Activated CD4-positive, alpha-beta T cell treated with anti-CD3 and anti-CD28 coated beads, Interleukin-2, Interleukin-6, amounts not matched to agents 100 ng/mL and 50 ng/mL, durations not matched to agents 16 hours and 8 hours (primary cell): ENCODE data around the gene MYL4.
"Not testable (repeated sequence)": the region's sequence is repeated elsewhere in the genome, so short reads cannot be mapped to it uniquely, and the experiment has no call there.

Experiments
- DNase-seq: peaks from one replicate; pipeline ENCODE4 v3.0.0-alpha.2; 2020

Gene MYL4

DNA sequence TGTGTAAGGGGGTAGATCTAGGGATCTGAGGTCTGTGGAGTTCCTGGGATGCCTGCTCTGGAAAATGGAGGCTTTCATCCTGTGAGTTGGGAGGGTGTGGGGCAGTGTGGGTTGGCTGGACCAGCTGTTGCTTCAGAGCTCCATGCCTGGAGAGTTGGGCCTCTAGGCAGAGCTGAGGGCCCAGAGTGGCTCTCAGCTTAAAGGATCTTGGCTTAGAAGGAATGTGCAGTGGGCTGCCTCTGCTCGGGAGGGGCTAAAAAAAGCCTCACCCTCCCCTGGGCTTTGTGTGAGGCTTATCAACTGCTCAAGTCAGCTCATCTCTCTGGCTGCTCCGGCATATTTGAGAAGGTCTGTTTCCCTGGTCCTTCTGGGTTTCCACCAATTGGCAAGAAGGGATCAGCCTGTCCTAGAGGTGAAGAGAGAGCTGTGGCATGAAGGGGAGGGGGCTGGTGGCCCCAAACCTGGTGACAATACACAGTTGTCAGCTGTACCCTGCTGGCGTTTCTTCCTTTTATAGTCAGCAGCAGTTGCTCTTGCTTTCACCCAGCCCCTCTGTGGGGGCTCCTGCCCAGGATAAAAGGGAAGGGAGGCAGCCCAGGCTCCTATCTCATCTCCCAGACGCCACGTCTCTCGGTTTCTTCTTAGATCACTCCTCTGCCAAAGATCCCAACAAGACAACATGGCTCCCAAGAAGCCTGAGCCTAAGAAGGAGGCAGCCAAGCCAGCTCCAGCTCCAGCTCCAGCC lies at the start of gene MYL4:
Gene MYL4 (plus strand): TSS at position 605 of the 745 bp plus-strand sequence. CDS start 75 bp downstream, at position 680.
- DNase-seq = no peak

DNA sequence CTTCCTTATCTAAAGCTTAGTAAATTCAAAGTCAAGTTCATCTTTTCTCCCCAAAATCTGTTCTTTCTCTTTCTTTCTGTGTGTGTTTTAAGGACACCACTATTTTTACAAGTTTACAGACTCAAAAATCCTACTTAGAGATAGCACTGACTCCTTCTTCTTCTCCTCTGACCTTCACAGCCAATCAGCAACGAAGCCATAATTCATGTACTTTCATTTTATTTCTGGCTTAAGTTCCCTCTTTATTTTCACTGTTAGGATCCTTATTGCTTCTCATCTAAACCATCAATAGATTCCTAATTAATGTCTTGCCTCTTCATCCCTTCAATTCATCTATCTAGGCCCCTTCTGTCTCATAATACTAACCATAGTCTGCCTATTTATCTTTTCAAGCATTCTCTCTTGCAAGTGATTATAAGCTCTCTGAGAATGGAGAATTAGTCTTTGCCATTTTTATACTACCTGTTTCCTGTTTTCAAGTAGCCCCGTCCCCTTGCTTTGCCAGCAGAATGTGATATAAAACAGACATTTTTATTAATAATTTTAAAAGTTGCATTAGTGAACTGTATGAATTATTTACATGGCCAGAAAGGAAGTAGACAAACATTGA lies 47.0 kb upstream of the MYL4 start:
- no peak for DNase-seq

DNA sequence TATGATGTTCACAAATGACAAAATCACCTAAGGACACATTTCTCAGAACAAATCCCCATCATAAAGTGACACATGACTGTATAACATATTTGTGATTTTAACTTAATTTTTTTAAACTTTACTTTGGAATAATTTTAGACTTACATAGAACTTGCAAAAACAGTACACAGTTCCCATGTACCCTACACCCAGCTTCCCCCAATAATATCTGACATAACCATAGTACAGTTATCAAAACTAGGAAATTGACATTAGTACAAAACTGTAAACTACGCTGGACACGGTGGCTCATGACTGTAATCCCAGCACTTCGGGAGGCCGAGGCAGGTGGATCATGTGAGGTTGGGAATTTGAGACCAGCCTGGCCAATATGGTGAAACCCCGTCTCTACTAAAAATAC lies 44.9 kb upstream of the MYL4 start:
- DNase-seq = no peak

DNA sequence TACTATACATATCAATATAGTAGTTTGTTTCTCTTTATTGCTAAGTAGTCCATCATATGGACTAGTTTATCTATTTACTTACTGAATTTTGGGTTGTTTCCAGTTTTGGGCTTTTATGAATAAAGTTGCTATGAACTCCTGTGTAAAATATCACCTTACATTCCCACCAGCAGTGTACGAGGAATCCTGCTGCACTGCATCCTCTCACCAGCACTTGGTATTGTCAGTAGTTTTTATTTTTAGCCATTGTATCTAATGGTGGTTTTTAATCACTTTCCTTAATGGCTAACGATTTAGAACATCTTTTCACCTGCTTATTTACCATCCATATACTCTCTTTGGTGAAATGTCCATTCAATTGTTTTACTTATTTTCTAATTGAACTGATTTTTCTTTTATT lies 44.0 kb upstream of the MYL4 start:
- DNase-seq = no peak

DNA sequence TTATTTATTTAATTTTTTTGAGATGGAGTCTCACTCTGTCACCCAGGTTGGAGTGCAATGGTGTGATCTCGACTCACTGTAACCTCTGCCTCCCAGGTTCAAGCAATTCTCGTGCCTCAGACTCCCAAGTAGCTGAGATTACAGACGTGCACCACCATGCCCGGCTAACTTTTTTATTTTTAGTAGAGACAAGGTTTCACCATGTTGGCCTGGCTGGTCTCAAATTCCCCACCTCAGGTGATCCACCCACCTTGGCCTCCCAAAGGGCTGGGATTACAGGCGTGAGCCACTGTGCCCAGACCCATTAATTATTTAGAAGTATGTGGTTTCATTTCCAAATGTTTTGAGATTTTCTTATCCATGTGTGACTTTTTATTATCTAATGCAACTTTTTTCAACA lies 42.3 kb upstream of the MYL4 start:
- DNase-seq = not testable (repeated sequence)

DNA sequence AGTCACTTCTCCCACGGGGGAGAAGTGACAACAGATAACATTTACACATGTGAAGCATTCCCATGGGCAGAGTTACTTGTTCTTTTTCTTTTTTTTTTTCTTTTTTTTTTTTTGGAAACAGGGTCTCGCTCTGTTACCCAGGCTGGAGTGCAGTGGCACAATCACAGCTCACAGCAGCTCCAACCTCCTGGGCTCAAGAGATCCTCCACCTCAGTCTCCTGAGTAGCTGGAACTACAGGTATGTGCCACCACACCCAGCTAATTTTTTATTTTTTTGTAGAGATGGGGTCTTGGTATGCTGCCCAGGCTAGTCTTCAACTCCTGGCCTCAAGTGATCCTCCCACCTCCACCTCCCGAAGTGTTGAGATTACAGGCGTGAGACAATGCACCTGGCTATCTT lies 40.3 kb upstream of the MYL4 start:
- DNase-seq = not testable (repeated sequence)

DNA sequence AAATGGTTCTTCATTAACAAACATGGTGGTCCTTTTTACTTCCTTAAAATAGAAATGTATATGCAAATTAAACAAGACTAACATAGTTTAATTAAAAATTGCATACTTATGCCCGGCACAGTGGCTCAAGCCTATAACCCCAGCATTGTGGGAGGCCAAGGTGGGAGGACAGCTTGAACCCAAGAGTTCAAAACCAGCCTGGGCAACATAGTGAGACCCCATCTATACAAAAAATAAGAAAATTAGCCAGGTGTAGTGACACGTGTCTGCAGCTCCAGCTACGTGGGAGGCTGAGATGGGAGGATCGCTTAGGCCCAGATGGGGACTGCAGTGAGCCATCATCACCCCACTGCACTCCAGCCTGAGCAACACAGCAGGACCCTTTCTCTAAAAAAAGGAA lies 38.4 kb upstream of the MYL4 start:
- DNase-seq = no peak

DNA sequence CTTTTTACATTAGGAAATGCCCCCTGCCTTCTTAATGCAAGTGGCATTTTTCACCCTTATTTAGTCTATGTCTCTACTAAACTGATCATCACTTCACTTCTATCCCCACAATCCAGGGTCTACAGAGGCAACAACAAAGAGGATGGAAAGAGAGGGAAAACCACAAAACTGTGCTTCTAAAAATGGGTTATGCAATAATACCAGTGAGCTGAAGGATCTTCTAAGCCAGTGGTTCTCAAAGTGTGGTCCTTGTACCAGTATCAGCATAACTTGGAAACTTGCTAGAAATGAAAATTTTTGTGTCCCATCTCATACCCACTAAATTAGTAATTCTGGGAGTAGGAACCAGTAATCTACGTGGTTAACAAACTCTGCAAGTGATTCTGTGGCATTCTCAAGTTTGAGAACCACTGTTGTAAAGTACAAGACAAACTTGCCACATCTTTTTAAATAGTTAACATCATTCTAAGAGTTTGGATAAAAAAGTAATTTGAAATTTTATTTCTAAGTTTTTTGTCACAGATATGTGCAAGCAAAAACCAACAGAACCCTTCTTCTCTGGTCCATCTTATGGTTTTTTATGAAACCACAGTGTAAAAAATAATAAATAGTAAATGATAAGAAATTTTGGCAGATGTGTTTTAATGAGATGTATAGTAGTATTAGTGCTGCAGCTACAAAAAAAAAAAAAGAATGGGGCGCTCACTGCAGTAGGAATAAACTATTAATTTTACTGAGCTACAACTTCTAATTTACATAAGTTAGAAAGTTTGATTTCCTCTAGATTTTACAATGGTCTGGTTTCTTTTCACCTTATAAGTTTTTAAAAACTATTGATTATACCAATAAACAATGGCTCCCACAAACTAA lies 36.2 kb upstream of the MYL4 start:
- DNase-seq = peak; percentile 20

DNA sequence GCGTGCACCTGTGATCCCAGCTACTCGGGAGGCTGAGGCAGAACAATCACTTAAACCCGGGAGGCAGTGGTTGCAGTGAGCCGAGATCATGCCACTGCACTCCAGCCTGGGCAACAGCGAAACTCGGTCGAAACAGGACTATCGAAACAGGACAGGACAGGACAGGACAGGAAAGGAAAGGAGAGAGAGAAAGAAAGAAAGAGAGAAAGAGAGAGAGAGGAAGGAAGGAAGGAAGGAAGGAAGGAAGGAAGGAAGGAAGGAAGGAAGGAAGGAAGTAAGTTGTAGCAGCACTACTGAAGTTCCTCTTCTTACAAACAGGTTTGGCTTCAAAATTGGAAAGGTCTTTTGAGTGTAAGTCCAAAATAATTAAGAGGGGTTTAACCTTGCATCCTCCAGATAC lies 34.3 kb upstream of the MYL4 start:
- DNase-seq = not testable (repeated sequence)

DNA sequence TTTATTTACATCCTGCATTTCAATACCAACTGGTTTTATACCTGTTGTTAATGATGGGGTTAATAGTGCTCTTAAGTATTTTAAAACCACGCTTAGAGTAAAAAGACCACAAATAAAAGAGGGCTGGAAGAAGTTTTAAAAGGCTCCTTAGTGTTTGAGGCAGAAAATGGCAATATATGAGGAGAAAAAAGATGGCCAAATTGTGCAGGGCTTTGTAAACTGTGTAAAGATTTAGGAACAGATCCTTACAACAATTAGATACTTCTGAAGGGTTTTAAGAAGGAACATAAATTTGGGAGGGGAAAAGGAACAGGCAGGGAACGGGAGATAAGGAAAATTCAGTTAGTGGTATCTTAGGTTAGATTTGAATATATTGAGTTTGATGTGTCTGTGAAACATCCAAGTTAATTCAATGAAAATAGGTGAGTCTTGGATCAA lies 32.7 kb upstream of the MYL4 start:
- no peak for DNase-seq

DNA sequence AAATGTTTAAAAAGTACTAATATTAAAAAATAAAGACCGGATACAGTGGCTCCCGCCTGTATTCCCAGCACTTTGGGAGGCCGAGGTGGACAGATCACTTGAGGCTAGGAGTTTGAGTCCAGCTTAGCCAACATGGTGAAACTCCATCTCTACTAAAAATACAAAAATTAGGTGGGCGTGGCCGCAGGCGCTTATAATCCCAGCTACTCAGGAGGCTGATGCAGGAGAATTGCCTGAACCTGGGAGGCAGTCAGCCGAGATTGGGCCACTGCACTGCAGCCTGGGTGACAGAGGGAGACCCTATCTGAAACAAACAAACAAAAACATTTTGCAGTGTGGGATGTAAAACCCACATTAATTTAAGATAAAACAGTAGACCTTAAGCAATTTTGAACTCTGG lies 31.9 kb upstream of the MYL4 start:
- no peak for DNase-seq

DNA sequence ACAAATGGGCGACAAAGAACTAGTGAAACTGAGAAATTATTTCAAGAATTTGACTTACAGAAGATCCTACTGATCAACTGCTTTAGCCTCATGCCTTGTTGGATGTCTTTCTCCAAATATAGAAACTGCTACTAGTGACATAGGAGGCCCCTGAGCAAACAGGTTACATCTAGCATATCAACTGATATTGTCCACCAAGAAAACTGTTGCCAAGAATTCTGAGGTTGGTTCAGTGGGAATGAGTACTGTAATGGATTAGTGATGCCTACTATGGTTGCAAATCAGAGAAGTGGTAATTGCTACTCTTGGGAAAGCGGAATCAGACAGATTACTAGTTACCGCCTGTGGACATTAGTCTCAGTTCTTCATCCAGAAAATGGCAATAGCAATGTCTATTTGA lies 30.0 kb upstream of the MYL4 start:
- DNase-seq = no peak

DNA sequence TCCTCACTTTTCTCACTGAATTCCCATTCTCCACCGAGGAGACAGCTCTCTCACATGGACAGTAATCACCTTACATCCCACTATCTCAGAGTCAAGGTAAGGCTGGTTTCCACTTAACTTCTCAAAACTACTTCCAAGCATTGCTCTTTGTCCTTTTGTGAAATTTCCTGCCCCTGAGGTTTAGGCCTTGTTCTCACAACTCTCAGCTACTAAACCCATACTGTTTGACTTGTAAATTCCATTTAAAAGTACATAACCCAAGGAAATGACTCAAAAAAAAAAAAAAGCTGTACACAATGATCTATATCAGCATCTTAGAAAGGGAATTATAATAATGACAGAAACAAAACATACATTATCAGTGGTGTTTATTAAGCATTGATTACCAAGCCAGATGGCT lies 28.8 kb upstream of the MYL4 start:
- no peak for DNase-seq

DNA sequence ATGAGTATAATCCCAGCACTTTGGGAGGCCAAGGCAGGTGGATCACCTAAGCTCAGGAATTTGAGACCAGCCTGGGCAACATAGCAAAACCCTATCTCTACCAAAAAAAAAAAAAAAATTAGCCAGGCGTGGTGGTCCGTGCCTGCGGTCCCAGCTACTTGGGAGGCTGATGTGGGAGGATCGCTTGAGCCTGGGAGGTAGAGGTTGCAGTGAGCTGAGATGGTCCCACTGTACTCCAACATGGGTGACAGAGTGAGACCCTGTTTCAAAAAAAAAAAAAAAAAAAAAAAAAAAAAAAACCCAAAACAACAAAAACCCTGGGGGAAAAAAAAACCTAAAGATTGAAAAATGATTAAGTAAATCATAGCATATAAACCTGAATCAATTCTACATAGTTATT lies 28.2 kb upstream of the MYL4 start:
- not testable (repeated sequence) for DNase-seq

DNA sequence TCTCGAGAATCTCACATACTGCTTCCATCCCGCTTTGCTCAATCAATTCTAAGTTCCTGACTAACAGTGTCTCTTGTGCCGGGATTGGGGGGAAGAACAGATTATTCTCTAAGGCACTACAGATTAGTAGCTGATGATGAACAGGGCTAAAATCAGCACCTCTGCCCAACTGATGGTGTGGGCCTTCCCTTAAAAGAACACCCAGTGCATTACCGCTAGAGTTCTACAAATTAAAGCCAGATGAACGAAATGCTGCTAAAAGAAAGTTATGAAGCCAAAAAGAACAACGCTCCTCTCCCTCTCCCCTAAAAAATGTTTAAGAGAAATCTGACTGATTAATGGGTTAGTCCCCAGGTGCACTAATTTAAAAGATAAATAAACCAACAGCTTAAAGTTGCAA lies 24.5 kb upstream of the MYL4 start:
- DNase-seq = no peak

DNA sequence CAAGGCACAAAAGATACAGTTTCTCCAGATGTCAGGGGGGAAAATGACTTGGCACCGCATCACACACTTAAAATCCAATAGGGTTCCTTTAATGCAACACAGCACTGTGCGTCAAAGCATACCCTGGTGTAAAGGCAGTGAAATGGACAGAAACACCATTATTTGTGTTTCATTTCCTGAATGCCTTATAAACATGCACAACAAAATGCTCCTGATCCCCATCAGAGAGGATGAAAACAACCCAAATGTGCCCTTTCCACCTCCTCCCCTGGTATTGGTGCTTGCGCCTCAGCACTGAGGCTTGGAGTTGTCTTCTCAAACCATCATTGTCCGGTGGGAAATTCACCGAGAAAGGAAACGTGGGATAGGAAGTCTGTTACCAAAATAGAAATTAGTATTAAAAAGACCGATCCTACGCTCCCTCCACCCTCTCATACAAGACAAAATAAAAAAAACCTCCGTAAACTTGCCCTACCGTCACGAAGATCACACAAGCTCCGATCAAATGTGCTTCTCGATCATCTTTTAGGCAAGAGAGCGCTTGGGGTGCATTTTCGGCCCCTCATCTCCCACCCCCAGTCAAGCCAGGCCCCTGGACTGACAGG lies 20.8 kb upstream of the MYL4 start:
- DNase-seq = peak; percentile 50

DNA sequence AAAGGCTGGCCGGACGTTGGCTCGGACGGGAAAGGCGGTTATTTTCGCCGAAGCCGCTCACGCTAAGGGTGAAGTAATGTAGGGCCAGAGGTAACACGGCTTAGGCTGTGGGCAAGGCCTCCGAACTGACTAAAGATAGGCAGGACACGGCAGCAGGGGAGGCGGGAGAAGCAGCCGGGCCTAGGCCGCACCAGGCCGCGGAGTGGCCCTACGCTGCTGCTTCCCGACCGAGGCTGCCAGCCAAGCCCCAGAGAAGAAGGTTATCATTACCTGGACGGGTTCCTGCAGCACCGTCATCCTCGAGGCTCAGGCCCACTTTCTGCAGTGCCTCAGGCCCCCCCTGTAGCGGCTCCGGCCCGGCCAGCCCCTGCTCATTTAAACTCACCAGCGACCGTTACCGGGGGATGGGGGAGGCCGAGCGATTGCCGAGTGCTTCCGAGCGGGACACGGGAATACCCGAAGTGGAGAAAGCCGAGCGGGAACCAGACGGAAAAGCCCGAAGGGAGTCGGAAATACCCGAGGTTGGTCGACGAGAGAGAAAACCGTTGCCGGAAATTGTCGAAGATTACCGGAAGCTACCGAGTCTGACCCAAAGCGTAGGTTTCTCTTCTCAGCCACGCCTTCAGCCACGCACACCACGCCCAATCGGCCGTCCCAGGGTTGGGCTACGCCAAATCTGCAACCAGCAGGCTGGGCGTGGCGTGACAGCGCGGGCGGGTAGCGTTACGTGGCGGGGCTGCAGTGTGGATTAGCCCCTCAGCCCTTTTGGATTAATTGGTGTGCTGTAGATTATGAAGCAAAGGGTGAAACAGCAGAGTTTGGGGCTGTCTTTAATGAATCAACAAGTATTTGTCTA lies 20.0 kb upstream of the MYL4 start, which contains the start of gene CDC27:
Gene CDC27 (minus strand): TSS at position 420 of the 856 bp plus-strand sequence. CDS start 123 bp downstream, at position 297.
- DNase-seq = peak; percentile 100

DNA sequence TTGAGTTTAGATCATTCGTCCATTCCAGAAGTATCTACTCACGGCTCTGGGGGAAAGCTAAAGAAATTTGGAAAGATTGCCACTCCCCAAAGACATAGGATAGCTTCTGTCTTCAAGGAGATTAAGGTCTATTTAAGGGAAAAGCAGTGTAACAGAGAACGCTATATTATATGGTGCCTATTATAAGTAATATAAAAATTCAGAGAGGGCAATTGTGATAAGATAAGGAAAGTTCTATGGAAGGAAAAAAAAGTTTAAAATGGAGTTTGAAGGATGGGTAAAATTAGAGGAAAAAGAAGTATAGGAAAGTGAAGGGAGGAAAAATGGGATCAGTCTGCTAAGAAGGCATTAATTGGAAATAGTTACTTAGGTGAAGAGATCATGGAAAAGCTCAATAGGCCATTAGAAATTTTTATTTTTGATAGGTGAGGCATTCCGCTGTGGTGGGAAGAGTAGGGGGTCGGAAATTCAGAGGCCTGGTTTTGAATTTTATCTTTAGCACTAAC lies 19.4 kb upstream of the MYL4 start:
- DNase-seq = no peak

DNA sequence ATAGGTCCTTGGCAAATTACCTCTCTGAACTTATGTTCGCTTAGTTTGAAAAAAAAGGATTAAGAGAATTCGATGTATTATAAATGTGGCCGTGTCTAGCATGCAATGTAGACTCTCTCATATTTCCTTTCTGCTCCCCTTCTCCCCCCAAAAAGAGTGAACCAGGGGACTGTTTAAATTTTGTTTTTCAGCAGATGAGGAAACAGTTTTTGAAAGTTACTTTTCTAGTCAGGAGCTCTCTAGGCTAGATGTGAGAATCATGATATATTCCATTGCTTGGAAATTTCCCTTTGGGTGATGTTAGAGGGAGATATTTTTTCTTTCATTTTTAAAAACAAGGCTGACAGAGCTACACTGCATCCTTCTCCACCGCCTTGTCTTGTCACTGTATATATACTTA lies 18.9 kb upstream of the MYL4 start:
- no peak for DNase-seq

DNA sequence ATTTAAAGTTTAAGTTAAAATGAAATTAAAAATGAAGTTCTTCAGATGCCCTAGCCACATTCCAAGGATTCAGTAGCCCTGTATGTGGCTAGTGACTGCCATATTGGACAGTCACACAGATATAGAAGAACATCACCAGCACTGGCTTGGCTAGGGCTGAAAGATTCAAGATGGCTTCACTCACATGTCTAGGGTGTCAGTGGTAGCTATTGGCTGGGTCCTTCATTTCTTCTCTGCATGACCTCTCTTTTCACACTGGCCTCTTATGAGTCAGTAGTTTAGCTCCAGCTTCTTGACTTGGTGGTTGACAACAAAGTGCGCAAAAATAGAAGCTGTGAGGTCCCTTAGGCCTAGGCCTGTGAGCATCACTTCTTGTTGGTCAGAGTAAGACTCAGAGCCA lies 18.4 kb upstream of the MYL4 start:
- no peak for DNase-seq

DNA sequence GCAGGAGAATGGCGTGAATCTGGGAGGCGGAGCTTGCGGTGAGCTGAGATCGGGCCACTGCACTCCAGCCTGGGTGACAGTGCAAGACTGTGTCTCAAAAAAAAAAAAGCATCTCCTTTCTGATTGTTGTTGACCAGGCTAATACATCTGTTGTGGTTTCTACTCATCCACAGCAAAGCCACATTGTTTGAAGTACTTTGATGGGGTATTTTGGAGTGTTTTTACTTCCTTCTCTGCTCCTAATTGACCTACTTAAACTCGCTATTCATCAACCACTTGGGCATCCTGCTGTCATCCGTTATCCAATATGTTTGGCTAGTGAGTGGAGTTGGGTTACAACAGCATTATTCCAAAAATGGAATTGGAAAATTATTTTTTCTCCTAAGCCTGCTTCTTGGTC lies 16.6 kb upstream of the MYL4 start:
- DNase-seq = no peak

DNA sequence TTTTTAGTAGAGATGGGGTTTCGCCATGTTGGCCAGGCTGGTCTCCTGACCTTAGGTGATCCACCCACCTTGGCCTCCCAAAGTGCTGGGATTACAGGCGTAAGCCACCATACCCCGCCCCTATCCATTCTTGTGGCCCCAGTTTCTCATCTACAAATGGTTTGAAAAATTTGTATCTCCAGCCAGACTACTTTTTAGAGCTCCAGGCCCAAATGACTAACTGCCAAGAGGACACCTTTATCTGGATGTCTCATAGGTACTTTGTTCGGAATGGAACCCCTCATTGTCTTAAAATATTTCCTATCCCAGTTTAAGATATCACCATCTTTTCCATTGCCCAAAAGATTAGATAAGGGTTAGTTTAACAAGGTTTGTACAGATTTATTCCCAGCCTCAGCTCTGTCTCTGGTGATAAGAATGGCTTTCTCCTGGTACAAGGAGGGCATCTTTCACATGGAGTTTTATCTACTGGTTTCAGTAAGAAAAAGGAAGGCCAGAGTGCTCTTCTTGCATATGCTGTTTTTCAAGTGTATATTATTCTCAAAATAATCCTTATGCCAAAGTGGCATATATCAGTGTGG lies 15.1 kb upstream of the MYL4 start:
- DNase-seq = no peak
